Cardiac muscle cell (in vitro differentiated cells and primary cell): Measurements from ENCODE around the gene RAP1B. TPM values are rescaled to one million over a fixed set of nuclear protein-coding genes. Genes with fewer than 3 reads are reported as not detected.
A peak's percentile ranks its signal among the peaks of the same experiment; 100 is the strongest.

ENCODE experiments used
- DNase-seq, 2 donors: peaks; one replicate each; pipeline versions ENCODE4 v3.0.0 to v3.0.0-alpha.2; 2010 to 2017; ENCODE audit warnings: low read depth in 1 of 2, low spot score in 1 of 2
- H3K27ac ChIP-seq: fragments of 200-600 bp; sonication (generic); 2 replicates; pipeline ENCODE4 v1.5.1; 2016
- H3K27me3 ChIP-seq: fragments of 200-600 bp; sonication (generic); 2 replicates; pipeline ENCODE4 v1.6.0; 2016; ENCODE audit warnings: control low read depth
- H3K36me3 ChIP-seq: fragments of 200-600 bp; sonication (generic); 2 replicates; pipeline ENCODE4 v1.5.1; 2016; ENCODE audit warnings: control low read depth
- H3K4me1 ChIP-seq: fragments of 200-600 bp; sonication (generic); 2 replicates; pipeline ENCODE4 v1.8.1; 2017; ENCODE audit warnings: low read depth, mild to moderate bottlenecking, mixed run types
- H3K4me3 ChIP-seq: fragments of 200-600 bp; sonication (generic); 2 replicates; pipeline ENCODE4 v1.5.1; 2016; ENCODE audit warnings: mild to moderate bottlenecking
- H3K9me3 ChIP-seq: fragments of 200-600 bp; sonication (generic); 2 replicates; pipeline ENCODE4 v1.5.1; 2017; ENCODE audit warnings: low read depth, mild to moderate bottlenecking, control low read depth
- CTCF ChIP-seq: IDR thresholded peaks from 2 replicates; pipeline ENCODE4 v1.5.1; 2012; ENCODE audit warnings: low read depth, mild to moderate bottlenecking, low read length
- polyA plus RNA-seq: library from polyadenylated mRNA; unstranded; fragments of >200 nt; fragmentation: Nextera tagmentation; extraction: Ambion mirVana; gene quantifications from 2 replicates; pipeline ENCODE4 v1.2.1, GENCODE V29; 2016
- total RNA-seq: library from RNA; depleted of rRNA; stranded (reverse); fragments of >200 nt; gene quantifications from 2 replicates; pipeline ENCODE4 v1.2.3, GENCODE V29; 2016

Gene RAP1B
- total and polyA plus RNA-seq, 2 experiments from 2014 or later, result 79.9 to 148 TPM

GRCh38 chr12:68639396-68639767 lies 28.7 kb downstream of the RAP1B start:
- DNase-seq, result no peak
- no peak for TF ChIP-seq CTCF
- Histone ChIP-seq H3K4me3 (no peak overlapping the region), H3K4me1 (no peaks in the 10 kb centered on the region), H3K36me3 (no peaks in the 10 kb centered on the region), H3K9me3 (no peaks in the 10 kb centered on the region), H3K27ac (peak overlapping the region; percentile 42), H3K27me3 (no peaks in the 10 kb centered on the region)

GRCh38 chr12:68641138-68641537 lies 30.4 kb downstream of the RAP1B start:
- no peaks in the 10 kb centered on the region for H3K36me3 ChIP-seq
- H3K27ac ChIP-seq, result peak overlapping the region; percentile 11
- no peak overlapping the region for H3K4me3 ChIP-seq
- TF ChIP-seq CTCF, result no peak
- no peaks in the 10 kb centered on the region for H3K9me3 ChIP-seq
- no peaks in the 10 kb centered on the region for H3K4me1 ChIP-seq
- H3K27me3 ChIP-seq, result no peaks in the 10 kb centered on the region
- DNase-seq, result no peak

- no peaks in the 10 kb centered on the region for H3K4me1 ChIP-seq
- peaks cover 12% of the 10 kb centered on the region for H3K36me3 ChIP-seq
- H3K27ac ChIP-seq, result no peak overlapping the region
- no peaks in the 10 kb centered on the region for H3K27me3 ChIP-seq
- no peaks in the 10 kb centered on the region for H3K9me3 ChIP-seq
- DNase-seq, result no peak
- TF ChIP-seq CTCF, result no peak
- no peak overlapping the region for H3K4me3 ChIP-seq
Observed at GRCh38 chr12:68646484-68646883, 35.8 kb downstream of the RAP1B start.

- no peaks in the 10 kb centered on the region for H3K9me3 ChIP-seq
- H3K36me3 ChIP-seq, result peaks cover 19% of the 10 kb centered on the region
- DNase-seq, result no peak
- H3K27me3 ChIP-seq, result no peaks in the 10 kb centered on the region
- H3K27ac ChIP-seq, result no peak overlapping the region
- H3K4me3 ChIP-seq, result no peak overlapping the region
- H3K4me1 ChIP-seq, result no peaks in the 10 kb centered on the region
- TF ChIP-seq CTCF, result no peak
Observed at GRCh38 chr12:68647507-68647906, 36.8 kb downstream of the RAP1B start.

GRCh38 chr12:68648179-68648578 lies 37.5 kb downstream of the RAP1B start:
- Histone ChIP-seq H3K4me1 (no peaks in the 10 kb centered on the region), H3K9me3 (no peaks in the 10 kb centered on the region), H3K27me3 (no peaks in the 10 kb centered on the region), H3K4me3 (no peak overlapping the region), H3K27ac (no peak overlapping the region), H3K36me3 (peaks cover 26% of the 10 kb centered on the region)
- DNase-seq, result no peak
- TF ChIP-seq CTCF, result no peak

- peaks cover 8% of the 10 kb centered on the region for H3K36me3 ChIP-seq
- no peaks in the 10 kb centered on the region for H3K4me1 ChIP-seq
- no peak overlapping the region for H3K4me3 ChIP-seq
- DNase-seq, result no peak
- no peaks in the 10 kb centered on the region for H3K9me3 ChIP-seq
- no peaks in the 10 kb centered on the region for H3K27me3 ChIP-seq
- no peak overlapping the region for H3K27ac ChIP-seq
- no peak for TF ChIP-seq CTCF
Observed at GRCh38 chr12:68665016-68665569, 54.4 kb downstream of the RAP1B start.
